Right lobe of liver (tissue), 4 donors: ENCODE results near the gene IKBKG.

Experiments
- CTCF ChIP-seq, 4 donors: fragments of 200-600 bp in 3 of 4; fragments of 450-650 bp in 1 of 4; IDR thresholded peaks; one replicate each; pipeline versions ENCODE4 v1.5.1 to v1.8.0; 2016 to 2022; ENCODE audit warnings: antibody characterized with exemption in 4 of 4, mild to moderate bottlenecking in 2 of 4
- POLR2A ChIP-seq: fragments of 450-650 bp; IDR thresholded peaks from one replicate; pipeline ENCODE4 v1.6.1; 2017; ENCODE audit warnings: antibody characterized with exemption, mild to moderate bottlenecking
- donor health status: DM: no; HTN: no; CAD: no.
- donor health status: DM: no; HTN: no; CAD: no.
- donor health status: DM: no; HTN: yes; CAD: no.

GRCh38 chrX:154593201-154593600 is 45.8 kb downstream of the IKBKG start:
- no peak for TF ChIP-seq POLR2A
- TF ChIP-seq CTCF (IDR thresholded peaks at IDR 0.05) = no peak
